Measurements from ENCODE around the gene MAN1B1.
"Not testable (repeated sequence)": the region's sequence is repeated elsewhere in the genome, so short reads cannot be mapped to it uniquely, and the experiment has no call there.

The MAN1B1 gene

DNA sequence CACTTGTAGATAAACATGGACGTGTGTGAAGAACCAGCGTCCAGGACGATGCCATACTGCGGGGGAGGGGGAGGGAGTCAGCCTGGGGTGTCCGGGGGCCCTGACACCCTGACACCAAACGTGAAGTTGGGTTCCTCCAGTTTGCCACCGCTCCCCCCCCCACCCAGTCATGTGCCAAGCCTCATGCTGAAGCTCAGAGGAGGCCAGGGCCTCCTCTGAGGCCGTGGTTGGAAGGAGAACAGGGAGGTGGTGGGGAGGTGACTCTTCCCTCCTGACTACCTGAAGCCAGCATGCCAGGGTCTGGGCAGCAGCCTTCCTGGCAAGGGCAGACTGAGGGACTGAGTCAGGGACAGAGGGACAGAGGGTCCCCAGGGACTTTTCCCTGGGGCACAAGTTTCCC, 34.5 kb upstream of the MAN1B1 start:
- no peak for DNase-seq

DNA sequence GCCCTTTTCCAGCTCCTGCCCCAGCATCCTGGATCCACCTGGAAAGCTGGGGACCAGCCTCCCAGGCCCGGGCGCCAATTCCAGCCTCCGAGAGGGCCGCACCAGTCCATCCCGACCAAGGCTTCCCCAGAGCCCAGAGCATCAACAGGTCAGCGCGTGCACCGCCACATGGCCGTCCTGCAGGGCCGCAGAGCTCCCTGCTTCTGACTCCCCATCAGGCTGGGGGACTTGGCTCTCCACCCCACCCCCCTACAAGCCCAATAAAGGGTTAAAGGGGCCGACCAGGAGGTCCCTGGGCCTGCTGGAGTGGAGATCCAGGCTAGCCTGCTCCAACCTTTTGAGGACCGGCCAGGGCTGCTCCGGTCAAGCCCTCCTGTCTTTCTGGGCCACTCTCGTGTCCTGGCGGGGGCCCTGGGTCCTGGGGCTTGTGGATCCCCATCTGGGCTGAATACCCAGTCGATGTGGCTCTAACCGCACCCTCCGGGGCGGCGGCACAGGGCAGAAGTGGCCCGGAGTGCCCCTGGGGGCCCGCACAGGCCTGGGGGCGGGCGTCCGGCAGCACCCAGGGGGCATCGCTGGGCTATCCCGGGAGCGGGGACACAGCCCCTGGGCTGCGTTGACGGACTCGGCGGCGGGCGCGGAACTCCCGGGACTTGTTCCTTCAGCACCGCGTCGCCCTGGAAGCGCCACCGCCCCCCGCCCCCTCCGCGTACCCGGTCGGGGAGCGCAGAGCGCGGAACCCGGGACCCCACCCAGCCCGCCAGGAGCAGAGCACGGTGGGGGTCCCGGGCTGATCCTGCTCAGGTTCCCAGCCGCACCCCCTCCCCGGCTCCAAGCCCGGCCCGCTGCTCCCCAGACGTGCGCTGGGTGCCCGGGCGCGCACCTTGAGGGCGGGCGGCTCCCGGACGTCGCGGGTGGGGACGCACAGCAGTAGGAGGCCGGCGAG, 33.5 kb upstream of the MAN1B1 start:
- DNase-seq: no peak

DNA sequence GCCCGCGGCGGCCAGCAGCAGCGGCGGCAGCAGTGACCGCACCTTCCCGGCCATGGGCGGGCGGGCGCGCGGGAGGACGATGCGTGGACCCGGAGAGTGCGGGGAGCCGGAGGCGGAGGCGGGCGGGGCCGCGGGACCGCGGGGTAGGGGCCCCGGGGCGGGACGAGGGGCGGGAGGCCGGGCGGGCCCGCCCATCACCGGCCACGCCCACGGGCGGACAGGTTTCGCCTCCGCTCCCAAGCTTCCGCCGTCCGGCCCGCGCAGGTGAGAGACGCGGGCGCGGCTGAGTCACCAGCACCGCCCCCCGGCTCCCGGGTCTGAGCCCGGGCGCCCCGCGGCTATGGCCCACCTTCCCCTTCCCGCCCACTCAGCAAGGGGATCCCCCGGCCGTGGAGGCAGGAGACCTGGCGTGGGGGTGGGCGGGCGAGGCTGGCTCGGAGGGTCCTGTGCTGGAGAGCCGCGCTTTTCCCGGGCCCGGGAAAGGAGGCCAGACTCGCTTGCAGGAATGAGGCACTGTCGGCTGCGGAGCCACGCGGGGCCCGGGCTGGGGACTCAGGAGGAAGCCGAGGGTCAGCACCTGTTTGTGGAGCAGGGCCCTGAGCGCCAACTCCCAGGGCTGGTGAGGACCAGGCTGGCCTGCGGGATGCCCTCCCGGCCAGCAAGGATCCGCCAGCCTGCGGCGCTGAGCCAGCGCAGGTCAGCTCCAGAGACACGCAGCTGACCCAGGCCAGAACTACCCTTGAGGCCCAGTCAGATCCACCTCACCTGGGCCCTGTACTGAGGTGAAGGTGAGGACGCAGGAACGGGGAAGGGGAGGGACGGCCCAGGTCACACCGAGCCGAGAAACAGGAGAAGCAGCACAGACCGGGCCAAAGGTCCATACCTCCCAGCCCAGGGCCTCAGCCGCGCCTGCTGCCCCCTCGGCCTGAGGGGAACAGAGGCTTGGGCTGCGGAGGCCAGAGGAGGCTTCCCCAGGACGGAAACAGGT, 32.5 kb upstream of the MAN1B1 start, which contains the start of gene ENTPD2:
Gene ENTPD2, minus strand, starts transcription at position 118 of the 988 bp plus-strand sequence. Its CDS starts 64 bp downstream, at position 54.
- peak in 2 of 51 donors; percentile 28 to 31 for DNase-seq

DNA sequence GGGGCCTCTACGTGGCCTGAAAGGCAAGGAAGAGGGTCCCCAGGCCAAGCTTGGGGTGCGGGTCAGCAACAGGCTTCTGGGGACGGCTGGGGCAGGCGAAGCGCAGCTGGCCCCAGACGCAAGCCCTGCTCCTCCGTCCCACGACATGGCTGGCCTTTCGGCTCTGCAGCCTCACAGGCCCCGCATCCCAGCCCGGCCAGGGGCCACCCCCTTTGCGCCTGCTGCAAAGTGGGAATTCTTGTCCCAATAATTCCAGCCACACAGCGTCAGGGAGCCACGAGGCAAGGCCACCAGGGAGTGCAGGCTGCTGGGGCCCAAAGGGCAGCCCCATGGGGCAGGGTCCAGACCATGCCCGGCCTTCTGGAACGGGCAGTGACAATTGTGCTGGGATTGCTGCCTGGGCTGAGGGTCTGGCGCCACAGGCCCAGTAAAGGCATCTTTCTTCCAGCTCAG, 31.8 kb upstream of the MAN1B1 start:
- peak in 26 of 51 donors; percentile 41 to 97 (median 70) for DNase-seq

DNA sequence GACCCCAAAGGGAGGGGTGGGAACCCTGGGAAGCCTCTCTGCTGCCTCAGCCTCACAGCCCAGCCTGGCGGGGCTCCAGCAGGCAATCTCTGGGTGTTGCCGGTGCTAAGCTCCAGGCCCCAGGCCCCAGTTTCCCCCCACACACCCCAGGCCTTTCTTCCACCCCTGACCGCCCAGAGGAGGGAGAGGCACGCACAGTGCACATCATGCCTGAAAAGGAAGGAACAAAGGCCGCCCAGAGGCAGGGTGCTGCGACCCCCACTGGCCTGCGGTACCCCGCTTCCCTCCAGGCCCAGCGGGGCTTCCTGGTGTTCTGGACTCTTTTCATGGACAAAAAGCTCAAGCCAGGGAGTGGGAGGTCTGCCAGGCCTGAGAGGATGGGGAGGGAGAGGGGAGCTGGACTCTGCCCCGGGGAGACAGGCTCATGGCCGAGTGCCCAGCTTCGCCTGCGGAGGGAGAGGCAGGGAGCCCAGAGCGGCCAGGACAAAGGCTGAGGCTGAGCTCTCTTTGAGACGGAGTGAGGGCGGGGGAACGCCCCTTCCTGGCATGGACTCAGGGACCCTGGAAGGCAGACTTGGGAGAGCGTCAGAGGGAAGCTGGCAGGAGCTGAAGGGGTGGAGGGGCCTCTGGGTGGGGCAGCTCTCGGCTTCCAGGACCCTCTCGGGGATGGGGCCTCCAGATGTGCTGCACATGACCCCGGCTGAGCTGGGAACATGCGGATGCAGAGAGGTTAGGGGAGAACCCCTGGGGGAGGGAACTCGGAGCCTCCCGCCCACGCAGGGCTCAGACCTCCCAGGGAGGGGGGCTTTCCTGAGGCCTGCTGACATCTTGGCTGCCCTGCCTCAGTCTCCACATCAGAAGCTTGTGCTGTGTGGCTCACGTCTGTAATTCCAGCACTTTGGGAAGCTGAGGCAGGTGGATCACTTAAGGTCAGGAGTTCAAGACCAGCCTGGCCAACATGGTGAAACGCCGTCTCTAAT, 31.1 kb upstream of the MAN1B1 start:
- DNase-seq: peak in 50 of 51 donors; percentile 45 to 98 (median 92)

DNA sequence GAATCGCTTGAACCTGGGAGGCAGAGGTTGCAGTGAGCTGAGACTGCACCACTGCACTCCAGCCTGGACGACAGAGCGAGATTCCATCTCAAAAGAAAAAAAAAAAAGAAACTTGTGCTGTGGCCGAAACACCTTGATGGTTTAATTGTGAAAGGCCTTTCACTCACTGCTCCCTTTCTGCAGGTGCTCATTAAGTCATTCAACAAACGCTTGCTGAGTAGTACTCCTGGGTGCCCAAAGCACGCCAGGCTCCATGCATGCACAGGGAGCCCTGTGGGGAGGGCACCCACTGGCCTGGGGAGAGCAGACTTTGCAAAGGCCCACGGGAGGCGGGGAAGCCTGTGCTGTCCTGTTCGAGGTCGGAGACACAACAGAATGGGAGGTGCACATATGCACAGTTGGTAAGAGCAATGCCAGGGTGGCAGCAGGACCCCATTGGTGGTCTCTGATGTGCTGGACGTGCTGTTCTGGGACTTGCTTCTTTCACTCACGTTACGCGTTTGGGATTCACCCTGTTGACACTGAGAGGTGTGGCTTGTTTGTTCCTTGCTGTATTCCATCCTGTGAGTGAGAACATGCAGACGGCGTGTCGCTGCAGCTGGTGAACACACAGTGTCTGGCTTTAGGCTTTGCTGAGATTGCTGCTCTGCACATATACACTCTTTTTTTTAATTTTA, 29.9 kb upstream of the MAN1B1 start:
- DNase-seq: no peak

DNA sequence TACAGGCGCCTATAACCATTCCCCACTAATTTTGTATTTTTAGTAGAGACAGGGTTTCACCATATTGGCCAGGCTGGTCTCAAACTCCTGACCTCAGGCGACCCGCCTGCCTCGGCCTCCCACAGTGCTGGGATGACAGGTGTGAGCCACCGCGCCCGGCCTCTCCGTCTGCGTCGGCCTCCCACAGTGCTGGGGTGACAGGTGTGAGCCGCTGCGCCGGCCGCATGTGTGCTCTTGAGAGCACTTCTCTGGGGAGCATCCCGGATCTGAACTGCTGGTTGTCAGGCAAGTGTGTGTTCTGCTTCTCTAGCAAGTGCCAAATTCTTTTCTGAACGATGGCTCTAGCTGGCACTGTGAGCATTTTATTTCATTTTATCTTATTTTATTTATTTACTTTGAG, 29.2 kb upstream of the MAN1B1 start:
- DNase-seq: no peak

DNA sequence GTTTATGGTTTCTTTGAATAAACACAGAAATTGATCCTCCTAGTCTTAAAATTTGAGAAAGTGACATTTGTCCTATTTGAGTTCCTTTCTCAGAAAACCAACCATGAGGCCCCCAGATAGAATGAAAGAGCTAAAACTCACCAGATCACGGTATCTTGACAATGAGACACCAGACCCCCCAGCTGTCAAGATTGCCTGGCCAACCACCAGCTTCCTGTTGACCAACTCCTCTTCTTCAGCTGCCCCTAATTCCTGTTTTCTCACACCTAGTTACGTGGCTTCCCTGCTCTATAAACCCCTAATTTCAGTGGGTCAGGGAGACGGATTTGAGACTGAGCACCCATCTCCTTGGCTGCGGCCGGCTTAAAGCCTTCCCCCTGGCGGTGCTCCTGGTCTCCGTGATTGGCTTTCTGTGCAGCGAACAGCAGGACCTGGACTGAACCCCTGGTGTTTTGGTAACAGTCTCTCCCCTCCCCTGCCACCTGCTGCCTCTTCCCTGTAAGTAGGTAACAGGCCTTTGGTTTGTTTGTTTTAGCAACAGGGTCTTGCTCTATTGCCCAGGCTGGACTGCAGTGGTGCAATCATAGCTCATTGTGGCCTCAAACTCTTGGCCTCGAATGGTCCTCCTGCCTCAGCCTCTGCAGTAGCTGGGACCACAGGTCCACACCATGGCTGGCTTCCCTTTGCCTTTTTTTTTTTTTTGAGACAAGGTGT, 28.1 kb upstream of the MAN1B1 start:
- DNase-seq: no peak

DNA sequence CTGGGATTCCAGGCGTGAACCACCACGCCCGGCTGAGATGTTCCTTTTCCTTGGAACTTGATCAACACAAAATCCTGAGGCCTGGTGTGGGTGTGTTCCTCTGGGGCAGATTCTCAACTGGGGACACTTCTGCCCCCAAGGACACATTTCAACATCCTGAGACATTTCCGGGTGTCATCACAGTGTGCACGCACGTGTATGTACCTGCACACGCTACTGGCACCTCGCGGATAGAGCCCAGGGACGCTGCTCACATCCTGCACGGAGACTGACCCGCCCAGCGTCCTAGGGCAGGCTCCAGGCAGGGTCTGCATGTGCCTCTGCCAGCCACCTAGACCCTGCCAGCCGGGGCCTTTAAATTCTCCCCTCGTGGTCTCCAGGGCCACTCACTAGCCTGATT, 24.4 kb upstream of the MAN1B1 start:
- DNase-seq: no peak

DNA sequence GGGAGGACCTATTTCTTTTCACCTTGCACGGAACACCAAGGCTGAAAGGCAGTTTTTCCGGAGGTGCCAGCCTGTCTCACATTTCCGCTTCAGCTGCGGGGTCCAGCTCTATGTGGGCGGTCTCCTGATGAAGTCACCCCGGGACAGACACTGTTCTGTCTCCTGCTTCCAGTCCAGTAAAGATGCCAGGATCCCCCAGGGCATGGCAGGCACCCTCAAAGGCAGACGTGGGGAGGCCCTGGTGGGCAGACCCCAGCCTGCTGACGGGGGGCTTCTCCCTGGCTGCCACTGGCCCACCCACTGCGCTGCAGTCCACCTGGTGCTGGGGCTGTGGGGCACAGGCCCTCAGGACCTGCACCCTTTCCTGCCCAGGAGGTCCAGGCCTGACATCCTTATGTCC, 24.0 kb upstream of the MAN1B1 start:
- DNase-seq: not testable (repeated sequence)

DNA sequence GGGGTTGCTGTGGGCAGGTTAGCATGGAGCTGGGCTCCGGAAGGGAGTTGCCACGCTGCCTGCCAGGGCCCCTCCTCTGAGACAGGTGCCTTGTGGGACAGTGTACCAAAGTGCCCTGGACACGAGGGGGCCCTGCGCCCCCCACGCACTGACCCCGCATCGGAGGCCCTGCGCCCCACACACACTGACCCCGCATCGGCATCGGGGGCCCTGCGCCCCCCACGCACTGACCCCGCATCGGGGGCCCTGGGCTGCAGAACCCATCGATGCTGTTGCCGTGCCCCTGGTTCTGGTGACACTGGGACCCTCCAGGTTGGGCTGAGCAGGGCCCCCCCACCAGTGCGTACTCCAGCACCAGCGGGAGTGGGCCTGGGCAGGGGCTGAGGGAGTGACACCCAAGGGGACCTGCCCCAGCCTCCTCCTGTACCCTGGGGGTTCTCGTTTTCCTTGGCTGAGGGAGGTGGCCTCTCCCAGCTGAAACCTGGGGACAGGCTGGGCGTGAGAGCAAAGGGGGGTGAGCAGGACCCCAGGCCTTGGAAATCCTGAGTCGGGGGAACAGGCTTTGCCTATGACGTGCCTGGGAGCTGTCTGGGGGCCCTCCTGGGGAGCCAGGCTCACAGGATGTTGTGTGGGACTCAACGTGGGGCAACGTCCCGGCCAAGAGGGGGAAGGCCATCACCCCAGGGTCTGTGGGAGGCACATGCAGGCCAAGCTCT, 23.3 kb upstream of the MAN1B1 start:
- no peak for DNase-seq

DNA sequence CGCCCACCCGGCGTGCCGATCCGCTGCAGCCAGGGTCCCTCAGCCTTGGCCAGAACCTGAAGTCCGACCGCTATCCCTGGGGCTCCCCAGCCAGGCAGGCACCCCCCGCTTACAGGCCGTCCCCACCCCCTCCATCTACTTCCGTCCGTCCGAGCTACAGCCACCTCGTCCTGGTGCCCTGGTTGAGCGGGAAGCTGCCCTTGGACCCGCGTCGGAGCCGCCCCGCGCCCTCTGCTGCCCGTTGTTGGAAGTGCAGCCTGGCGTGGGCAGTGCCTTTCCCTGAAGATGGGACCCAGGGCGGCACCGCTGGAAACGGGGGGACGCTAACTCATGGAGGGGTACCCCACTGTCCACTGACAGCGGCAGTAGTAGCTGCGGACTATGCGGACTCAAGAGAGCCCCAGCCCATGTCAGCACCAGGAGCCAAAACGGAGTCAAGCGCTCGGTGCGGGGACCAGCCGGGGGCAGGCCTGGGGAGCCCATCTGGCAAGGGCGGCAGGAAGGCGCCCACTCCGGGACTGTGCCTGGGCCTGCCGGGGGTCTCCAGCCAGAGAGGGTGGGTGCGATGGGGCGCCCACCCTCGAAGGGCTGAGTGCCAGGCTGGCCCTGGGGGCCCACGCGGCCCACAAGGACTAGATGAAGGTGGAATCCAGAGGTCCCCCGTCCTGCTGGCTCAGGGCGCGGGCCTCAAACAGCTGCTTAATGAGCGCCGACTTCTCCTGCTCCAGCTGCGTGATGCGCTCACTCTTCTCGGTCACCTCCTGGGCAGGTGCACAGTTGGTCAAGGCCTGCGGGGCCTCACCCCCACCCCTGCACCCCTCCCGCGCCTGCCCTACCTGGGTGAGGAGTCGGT, 22.5 kb upstream of the MAN1B1 start:
- peak in 43 of 51 donors; percentile 14 to 81 (median 49) for DNase-seq

DNA sequence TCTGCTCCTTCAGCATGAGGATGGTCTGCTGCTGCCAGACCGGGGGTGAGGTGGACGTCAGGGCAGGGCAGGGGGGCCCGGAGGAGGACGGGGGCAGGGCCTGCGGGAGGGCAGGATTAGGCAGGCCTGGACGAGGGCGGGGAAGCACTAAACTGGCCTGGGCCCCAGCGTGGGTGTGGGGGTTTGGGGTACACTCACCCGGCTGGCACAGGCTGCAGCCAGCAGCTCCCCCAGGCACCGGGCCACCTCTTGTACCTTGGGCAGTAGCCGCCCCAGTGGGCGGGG, 22.0 kb upstream of the MAN1B1 start:
- DNase-seq: no peak

DNA sequence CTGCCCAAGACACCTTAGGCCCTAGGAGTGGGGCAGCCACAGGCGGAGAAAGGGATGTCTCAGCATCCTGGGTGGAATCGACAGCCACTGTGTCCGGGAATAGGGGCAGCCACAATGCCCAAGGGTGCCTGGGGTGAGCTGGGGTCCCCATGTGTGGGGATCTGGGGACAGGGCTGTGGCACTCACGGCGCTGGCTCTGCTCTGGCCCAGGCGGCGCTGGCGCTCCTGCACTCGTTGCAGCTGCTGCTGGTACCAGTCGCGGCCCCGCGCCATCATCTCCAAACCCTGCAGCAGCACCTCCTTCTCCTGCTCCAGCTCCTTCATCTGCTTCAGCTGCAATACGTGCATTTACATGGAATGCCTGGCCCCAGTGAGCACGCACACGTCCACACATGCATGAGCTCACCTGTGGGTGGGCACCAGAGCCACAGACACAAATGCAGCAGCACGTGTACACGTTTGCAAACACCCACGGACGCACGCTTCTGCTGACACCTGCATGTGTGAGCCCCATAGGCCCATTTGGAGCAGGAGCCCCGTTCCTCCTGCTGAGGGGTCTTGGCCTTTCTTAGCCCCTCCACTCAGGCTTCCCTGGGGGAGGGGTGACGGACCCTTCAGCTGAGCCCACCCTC, 21.3 kb upstream of the MAN1B1 start:
- DNase-seq: no peak

DNA sequence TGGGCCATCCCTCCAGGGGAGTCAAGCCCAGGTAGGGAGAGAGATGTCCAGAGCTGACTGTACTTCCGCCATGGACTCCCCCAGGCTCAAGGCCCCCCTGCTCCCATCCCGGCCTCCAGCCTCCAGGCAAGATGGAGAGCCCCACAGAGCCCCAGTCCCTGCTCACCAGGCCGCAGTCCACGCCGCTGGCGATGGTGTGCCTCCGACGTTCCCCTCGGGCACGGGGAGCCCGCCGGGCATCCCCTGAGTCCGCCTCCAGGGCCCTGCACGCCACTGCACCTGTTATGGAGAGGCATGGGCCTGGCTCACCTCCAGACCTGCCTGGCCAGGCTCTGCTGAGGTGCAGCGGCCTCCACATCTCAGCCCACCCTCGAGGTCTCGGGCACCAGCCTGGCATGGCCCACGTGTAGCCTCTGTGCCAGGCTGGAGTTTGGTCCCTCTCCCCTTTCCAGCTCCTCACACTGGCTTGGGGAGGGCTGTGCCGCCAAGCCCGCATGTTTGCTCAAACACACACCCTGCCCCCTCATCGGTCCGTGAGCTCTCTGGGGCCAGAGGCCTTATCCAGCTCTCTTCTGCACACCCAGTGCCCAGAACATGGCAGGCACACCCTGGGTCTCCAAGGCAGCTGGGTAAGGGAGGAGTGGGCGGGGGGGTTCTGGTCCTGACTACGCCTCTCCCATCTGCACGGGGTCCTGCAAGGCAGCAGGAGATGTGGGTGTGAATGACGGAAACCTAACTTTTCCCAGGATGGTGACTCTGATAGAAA, 20.5 kb upstream of the MAN1B1 start:
- no peak for DNase-seq

DNA sequence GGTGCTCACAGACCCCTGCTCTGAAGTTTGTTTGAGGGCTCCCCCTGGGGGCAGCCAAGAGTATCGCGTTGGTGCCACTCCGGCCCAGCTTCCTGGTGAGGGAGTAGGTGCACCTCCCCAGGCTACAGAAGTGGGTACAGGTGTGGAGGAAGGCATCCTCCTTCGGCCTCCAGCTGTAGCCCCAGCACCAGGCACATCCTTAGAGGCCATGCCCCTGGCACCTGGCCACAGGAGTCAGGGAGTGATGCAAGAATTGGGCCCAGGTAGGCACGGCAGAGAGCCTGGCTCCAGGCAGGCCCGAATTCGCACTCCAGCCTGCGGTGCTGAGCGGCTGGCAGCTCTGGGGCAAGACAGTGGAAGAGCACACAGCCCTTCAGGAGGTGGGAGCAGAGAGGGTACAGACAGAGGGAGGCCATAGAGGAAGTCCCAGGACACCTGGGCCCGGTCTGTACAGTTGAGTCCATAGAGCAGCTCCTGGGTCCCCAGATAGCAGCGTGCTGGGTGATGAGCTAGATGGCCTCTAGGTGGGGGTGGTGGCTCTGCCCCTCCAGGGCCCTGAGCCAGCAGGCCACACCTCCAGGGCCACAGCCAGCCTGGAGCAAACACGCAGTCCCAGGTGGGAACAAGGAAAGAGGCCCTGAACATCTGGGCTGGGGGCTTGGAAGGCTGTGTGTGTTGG, 18.8 kb upstream of the MAN1B1 start:
- DNase-seq: peak in 44 of 51 donors; percentile 11 to 83 (median 60)
